NCI-H510A treated with DMSO at 0.1 percent for 48 hours (cell line): ENCODE measurements around the gene TMED10.
"Not testable (repeated sequence)": the region's sequence is repeated elsewhere in the genome, so short reads cannot be mapped to it uniquely, and the experiment has no call there.

Source experiments
- DNase-seq: peaks from one replicate; lab custom pipeline; 2025; lab: John Stamatoyannopoulos, UW

Gene TMED10

DNA sequence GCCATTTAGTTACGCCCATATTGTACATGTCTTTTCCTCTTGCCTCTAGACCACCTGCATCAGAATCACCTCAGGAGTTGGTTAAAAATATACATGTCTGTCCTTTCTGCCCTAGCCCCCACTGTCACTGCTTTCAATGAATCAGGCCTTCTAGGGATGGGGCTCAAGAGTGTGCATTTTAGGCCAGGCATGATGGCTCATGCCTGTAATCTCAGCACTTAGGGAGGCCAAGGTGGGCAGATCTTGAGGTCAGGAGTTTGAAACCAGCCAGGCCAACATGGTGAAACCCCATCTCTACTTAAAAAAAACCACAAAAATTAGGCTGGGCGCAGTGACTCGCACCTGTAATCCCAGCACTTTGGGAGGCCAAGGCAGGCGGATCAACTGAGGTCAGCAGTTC is 13.6 kb upstream of the TMED10 start:
- DNase-seq: no peak

DNA sequence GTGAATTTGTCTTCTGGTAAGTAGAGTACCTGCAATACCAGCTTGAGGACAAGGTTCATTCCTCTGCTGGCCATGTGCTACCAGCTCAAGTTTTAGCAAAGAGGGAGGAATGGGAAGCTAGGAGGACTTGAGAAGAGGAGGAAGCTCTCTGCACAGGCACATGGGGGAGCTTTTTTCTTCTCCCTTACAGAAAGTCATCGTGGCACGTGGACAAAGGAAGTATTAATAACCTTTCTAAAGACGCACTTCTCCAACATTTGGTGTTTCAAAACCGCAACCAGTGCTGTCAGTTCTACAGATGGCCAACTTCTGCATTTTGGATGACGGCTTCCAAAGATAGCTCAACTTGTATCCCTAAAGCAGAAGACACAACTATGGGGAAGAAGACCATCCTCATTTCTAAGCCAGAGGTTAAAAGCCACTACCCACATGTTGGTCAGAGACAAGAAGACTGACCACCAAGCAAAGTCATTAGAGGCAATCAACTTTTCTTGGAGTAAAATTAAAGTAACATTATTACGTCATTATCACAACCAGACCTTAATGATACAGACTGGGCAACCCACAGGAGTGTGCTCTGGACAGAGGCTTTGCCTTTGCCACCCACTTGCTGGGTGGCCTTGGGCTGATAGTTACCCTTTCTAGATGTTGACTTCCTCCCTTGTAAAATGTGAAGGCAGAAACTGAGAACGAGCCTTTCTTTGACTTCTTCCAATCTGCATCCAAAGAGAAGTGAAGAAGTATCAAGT is 12.3 kb upstream of the TMED10 start:
- no peak for DNase-seq

DNA sequence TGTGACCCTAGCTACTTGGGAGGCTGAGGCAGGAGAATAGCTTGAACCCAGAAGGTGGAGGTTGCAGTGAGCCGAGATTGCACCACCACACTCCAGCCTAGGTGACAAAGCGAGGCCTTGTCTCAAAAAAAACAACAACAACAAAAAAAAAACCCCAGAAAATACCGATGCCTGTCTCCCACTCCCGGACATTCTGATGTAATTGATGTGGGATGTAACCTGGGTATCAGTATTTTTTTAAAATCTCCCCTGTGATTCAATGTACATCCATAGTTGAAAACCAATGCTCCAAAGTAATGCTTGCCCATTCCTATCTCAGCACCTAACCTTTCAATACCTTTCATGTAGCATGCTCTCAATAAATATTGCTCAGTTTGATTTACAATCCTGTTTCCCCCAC is 11.7 kb upstream of the TMED10 start:
- no peak for DNase-seq

DNA sequence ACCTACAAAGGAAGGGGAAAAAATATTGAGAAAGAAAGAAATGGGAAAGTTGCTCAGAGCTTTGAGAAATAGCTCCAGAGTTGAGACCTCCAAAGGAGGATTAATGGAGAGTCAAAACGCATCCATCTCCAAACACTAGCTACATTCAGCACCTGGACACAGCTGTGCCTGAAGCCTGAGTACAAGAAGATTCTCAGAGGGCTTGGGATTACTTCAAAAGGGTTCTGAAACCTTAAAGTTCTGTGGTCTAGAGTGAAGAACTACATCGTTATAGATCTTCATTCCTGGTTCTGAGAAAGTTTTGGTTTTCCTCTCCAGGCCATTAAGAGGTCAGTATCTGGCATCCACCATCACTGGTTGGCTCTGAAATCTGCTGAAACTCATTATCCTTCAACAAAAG is 10.5 kb upstream of the TMED10 start:
- DNase-seq: no peak

DNA sequence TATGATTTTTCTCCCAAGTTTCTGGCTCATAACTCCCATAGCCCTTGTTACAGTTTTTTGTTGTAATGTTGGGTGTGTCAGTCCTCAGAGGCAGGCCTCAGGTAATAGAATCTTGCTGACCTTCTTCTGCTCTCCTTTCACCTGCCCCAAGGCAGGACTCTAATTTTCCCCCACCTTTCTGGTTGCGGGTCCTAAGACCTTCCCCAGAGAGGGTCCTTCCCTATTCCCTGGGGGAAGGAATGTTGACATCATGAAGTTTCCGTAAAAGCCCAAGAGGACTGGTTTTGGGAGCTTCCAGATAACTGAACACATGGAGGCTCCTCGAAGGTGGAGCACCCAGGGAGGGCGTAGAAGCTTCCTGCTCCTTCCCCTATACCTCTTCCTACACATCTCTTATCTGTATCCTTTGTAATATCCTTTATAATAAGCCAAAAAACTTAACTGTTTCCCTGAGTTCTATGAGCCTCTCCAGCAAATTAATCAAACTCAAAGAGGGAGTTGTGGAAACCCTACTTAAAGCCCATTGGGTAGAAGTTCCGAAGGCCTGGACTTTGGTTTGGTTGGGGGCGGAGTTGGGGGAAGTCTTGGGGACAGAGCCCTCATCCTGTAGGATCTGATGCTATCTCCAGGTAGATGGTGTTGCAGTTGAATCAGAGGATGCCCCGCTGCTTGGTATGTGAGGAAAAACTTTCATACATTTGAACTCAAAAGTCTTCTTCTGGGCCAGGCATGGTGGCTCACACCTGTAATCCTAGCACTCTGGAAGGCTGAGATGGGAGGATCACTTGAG is 9.0 kb upstream of the TMED10 start:
- no peak for DNase-seq

DNA sequence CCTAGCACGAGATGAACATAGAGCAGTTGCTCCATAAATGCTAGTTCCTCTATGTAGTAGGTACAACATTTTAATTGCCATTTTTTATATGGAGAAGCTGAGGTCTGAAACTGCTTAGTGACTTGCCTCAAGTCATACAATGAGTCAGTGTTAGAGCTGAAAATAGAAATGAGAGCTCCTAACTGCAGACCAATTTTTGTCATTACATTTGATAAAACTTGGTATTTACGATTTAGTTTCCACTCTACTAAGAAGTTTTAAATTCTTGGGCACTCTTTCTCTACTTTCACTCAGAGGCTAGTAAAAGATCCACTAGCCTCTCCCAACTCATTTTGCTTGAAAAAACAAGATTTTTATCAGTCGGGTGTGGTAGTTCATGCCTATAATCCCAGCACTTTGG is 8.1 kb upstream of the TMED10 start:
- DNase-seq: no peak

DNA sequence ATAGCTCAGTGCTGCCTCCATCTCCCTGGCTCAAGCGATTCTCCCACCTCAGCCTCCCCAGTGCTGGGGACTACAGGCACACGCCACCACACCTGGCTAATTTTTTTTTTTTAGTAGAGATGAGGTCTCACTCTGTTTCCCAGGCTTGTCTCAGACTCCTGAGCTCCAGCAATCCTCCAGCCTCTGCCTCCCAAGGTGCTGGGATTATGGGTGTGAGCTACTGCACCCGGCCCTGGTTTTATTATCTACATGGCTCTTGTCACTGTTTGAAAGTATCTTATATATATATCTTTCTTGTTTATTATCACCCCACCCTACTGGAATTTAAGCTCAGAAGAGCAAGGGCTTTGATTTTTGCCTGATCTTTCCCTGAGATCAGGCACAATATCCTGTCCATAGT is 7.6 kb upstream of the TMED10 start:
- DNase-seq: no peak

DNA sequence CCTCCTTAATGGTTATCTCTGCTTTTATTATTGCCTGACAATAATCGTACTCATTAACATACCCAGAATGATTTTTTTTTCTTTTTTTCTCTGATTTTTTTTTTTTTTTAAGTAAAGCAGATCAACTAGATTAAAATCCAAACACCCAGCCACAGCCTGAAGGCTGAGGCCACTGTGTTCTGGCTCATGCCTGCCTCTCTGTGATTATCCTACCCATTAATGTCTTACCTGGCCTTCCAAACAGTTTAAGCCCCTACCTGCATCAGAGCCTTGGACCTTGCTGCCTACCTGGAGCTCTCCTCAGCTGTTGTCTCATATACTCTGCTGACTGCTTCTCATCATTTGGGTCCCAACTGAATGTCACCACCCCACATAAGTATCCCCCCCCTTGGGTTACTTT is 6.8 kb upstream of the TMED10 start:
- DNase-seq: no peak

DNA sequence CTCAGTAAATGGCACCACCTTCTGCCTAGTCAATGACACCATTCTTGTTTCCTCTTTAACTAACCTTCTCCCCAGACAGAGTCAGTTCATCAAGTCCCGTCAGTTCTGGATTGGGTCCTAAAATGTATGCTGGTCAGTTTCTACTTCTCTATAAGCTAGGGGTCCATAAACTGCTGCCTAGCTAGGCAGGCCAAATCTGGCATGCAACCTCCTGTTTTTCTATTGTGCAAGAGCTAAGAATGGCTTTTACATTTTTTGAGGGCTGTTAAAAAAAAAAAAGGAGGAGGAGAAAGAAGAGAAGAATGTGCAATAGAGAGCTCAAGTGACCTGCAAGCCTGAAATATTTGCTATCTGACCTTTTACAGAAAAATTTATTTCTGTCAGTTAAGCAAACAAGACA is 6.4 kb upstream of the TMED10 start:
- DNase-seq: no peak

DNA sequence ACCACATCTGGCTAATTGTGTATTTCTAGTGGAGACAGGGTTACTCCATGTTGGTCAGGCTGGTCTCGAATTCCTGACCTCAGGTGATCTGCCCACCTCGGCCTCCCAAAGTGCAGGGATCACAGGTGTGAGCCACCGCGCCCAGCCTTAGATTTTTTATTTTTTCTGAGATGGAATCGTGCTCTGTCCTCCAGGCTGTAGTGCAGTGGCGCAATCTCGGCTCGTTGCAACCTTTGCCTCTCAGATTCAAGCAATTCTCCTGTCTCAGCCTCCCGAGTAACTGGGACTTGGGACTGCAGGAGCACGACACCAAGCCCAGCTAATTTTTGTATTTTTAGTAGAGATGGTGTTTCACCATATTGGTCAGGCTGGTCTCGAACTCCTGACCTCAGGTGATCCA is 5.8 kb upstream of the TMED10 start:
- not testable (repeated sequence) for DNase-seq

DNA sequence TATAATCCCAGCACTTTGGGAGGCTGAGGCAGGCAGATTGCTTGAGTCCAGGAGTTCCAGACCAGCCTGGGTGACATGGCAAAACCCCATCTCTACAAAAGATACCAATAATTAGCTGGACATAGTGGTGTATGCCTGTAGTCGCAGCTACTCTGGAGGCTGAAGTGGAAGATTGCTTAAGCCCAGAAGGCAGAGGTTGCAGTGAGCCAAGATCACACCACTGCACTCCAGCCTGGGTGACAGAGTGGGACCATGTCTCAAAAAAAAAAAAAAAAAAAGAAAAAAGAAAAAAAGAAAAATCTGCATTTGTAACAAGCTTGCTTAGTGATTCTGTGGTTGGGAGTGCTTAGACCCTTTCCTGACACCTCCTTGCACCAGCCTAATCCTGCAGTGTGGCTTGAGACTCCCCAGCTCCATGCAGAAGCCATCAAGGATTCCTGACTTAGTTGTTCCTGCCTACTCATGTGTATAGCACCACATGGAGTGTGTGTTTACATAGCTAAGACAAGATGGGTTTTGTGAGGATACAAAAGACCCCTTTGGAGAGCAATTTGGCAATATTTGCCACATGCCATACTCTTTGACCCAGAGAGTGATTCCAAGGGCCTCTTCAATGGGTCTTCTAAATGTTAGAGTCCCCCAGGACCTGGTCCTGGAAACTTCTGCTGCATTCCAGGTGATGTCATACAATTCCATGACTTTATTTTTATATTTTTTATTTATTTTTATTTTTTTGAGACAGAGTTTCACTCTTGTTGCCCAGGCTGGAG is 5.1 kb upstream of the TMED10 start:
- no peak for DNase-seq

DNA sequence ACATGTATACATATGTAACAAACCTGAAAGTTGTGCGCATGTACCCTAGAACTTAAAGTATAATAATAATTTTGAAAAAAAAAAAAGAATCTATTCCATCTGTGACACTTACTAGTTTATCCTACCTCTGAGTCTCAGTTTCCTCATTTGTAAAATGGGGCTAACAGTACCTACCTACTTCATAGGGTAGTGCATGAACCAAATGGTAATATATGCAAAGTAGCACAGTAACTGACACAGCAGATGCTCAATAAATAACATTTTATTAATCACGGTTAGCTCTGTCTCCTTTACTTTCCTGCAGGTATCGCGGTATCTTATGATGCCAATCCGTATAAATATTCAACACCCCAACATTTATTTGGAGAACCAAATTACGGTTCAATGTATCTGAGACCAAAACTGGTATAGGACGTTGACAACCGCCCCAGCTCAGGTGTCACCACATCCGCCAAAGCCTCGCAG is 703 bp downstream of the TMED10 start:
- DNase-seq: peak; percentile 53

DNA sequence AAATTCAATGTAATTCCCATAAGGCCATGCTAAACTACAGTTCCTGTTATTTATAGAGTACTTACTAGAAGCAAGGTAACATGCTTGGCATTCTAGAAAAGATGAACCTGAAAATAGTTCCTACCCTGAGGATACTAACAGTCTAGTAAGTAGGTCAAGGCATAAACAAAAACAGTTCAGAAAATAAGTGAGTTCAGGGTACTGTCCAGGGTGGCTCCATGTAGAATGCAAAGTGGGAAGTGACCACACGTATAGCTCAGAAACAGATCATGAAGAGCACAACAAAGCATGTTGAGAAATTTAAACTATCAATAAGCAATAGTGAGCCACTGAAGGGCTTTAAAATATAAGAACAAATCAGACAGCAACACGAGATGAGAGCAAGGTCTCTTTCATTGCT is 2.3 kb downstream of the TMED10 start:
- DNase-seq: no peak

DNA sequence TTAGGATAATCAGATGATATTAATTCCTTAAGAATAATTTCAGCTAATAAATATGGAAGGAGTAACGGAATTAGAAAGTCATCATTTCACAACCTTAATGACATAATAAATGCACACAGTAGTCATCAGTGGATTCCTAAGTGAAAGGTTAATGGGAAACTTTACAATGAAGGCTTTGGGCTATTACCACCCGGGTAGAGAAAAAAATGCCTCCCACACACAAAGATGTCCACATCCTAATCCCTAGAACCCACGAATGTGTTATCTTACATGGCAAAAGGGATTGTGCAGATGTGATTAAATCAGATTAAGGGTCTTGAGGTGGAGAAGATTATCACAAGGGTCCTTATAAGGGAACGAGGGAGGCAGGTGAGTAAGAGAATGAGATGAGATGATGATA is 5.6 kb downstream of the TMED10 start:
- no peak for DNase-seq

DNA sequence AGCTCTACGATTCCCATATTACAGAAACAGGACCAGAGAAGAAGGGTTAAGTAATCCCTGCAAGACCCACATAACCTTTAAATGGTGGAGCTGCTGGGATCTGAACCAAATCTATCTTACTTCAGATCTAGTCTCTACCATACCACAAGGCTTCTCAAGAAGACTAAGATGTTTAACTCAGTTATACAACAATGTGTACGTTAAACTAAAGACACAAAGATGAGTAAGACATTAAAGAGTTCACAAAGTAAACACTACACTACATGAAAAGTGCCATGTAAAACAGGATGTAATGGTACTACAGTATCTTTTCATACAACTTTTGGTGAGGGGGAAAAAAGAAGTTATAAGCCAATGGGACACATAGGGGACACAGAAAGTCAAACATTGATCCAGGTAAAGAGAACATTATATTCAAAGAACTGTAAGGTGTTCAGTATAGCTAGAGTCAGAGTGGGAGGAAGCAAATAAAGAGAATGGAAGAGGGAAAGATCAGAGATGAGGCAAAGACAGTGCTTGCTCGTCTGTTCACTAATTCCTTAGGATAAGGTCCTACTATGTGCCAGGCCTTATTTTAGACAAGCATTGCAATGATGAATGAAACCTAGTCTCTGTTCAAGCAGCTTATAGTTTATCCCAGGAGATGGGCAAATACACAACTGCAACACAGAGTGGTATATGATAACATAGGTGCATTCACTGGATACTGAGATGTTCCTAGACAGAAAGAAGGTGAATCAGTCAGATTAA is 7.7 kb downstream of the TMED10 start:
- no peak for DNase-seq

DNA sequence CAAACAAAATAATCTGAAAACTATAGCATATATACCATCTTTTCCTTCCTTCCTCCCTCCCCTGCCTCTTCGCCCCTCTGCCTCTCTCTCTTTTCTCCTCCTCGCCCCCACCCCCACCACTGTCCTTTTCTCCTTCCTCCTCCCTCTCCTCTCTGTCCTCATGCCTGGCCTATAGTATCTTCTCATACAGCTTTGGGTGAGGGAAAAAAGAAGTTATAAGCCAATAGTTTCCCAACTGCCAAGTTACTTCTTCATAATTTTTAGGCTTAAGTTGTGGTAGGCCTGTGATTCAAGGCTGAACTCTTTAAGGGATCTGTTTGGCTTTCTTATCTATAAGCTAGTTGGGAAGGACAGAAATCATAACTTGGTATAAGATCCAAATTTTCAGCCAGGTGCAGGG is 9.1 kb downstream of the TMED10 start:
- DNase-seq: no peak

DNA sequence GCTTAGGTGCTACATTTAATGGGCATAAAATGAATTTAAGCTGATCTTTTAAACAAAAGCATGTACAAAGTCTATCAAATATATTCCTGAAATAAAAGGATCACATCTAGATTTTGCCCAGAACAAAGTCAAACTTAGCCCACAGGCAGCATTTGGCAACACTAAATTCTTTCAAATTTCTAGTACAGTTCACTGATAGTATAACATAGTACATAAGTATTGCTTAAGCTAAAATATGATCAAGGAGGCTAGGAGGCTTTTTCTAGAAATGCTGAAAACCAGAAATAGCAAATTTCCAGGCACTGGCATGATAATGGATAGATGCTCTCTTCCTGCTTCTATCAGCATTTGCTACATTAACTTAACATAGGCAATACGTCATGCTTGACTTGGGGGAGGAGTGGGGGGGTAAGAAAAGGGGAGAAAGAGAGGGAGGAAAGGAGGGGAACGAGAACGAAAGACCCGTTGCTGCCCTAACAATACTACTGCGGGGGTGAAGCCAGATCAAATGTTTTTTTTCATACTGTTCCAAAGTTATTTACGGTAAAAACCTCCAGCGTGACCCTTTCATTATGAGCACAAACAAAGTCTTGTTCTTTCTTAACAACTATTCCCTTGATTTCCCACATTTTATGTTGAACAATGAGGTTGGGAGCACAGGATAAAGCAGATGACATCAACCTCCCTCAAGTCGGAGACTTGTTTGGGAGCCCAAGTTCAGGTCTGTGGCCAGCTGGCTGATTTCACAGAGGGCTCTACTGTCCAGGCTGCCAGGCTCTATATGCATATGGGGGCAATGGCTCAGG is 10.6 kb downstream of the TMED10 start:
- DNase-seq: no peak

DNA sequence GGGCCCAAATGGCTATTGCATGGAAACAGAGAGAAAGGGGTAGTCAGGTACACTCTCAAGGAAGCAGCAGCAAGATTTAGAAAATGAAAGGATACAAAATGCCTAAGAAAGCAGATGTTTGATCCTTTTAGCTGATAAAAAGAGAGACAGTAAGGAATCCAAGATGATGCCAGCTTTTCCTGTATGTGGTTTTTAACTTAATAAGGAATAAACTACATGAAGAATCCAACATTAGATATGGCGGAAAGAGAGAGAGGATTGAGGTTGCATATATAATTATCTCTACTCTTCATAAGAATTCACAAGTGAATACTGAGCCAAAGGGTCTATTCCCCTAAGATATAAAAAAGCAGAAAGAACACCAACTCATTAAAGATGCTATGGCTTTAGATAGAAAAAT is 11.6 kb downstream of the TMED10 start:
- no peak for DNase-seq

DNA sequence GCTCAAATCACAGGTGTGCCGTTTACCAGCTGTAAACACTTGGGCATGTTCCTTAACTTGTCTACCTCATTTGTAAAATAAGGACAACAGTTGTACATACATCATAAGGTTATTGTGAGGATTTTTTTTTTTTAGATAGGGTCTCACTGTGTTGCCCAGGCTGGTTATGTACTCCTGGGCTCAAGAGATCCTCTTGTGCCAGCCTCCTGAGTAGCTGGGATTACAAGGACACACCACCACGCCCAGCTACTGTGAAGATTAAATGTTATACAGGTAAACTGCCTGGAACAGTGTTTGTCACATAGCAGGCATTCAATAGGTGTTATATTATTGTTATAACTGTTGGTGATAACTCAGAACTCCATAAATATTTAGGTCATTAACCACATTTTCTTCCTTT is 12.7 kb downstream of the TMED10 start:
- no peak for DNase-seq

DNA sequence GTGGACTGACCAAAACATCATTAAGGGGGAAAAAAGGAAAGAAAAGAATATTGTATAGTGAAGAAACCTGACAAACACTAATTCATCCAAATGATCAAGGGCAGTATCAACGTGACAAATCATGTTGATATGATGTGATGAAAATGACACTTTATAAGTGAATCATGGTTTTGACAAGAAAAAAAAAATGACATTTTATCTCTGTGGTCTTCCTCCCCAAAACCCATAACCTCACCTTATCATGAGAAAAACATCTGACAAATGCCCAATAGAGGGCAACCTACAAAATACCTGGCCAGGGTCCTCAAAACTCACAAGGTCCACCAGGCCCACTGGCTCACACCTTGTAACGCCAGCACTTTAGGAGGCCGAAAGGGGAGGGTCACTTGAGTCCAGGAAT is 13.8 kb downstream of the TMED10 start:
- DNase-seq: no peak
